Gastrocnemius medialis (tissue), 4 donors: ENCODE measurements around the gene ZNF473.
"Not testable (repeated sequence)": the region's sequence is repeated elsewhere in the genome, so short reads cannot be mapped to it uniquely, and the experiment has no call there.

Experiments used
- CTCF ChIP-seq, 5 experiments: fragments of 450-650 bp in 3 of 5; fragments of 200-600 bp in 2 of 5; sonication (generic) in 2 of 5; IDR thresholded peaks in 4 of 5; conservative IDR thresholded peaks in 1 of 5; 1 replicate in 4 of 5; 2 replicates in 1 of 5; pipeline ENCODE4 v1.5.1; 2016 to 2019; ENCODE audit warnings: antibody characterized with exemption in 5 of 5, mild to moderate bottlenecking in 3 of 5, moderate library complexity in 3 of 5
- POLR2A ChIP-seq, 2 donors: fragments of 450-650 bp; IDR thresholded peaks; one replicate each; pipeline ENCODE4 v1.6.1; 2017; ENCODE audit warnings: antibody characterized with exemption in 2 of 2, mild to moderate bottlenecking in 2 of 2, moderate library complexity in 2 of 2

- TF ChIP-seq CTCF (IDR thresholded peaks at IDR 0.05 in 4 of 5, conservative IDR thresholded peaks at IDR 0.05 in 1 of 5); POLR2A (IDR thresholded peaks at IDR 0.05): not testable (repeated sequence)
Observed at GRCh38 chr19:50076581-50077355, 51.0 kb downstream of the ZNF473 start.
